ENCODE measurements around the gene FDXACB1. TPM values are rescaled to one million over a fixed set of nuclear protein-coding genes. Genes with fewer than 3 reads are reported as not detected.

FDXACB1 gene
- total and polyA plus RNA-seq, 9 of the 15 experiments (the other 6 are each of a cell fraction or from before 2014, with no cell fraction given): 3.2 to 7.5 (median 5.3) TPM

DNA sequence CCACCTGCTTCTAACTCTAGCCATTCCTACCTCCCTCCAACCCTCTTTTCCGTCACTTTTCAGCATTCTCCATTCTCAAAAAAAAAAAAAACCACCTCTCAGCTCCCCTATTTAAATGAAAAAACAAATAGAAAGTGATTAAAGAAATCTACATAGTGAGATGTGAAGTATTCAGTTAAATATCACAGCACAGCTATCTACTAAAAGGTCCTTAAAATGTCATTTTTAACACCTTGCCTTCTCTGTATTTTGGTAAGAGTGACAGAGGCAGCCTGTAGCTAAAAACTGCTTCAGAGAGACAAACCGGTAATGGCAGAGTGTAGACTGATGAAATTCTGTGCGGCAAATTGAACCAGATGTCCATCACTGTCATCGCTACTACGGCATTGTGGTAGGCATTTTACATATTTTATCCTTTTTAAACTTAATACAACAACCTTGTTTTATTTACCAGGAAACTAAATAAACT lies 7.2 kb downstream of the FDXACB1 start (continued):
- TF ChIP-seq ZNF551 (CRISPR knock-in tag; IDR thresholded peaks at IDR 0.05): no peak
- no peak for TF ChIP-seq NONO (IDR thresholded peaks at IDR 0.05; ENCODE audit: low read depth in 2 of 2, low read length in 1 of 2)
- TF ChIP-seq, protein P1, sequence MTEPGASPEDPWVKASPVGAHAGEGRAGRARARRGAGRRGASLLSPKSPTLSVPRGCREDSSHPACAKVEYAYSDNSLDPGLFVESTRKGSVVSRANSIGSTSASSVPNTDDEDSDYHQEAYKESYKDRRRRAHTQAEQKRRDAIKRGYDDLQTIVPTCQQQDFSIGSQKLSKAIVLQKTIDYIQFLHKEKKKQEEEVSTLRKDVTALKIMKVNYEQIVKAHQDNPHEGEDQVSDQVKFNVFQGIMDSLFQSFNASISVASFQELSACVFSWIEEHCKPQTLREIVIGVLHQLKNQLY (CRISPR knock-in tag; conservative IDR thresholded peaks at IDR 0.05): no peak
- 0 out of 2 replicates have a peak, but pooled peaks have one; percentile 5 for TF ChIP-seq MTA1 (IDR thresholded peaks at IDR 0.05; ENCODE audit: borderline replicate concordance)
- TF ChIP-seq MIER1 (IDR thresholded peaks at IDR 0.05; ENCODE audit: low read depth): no peak
- no peak for TF ChIP-seq TCF7L2 (IDR thresholded peaks at IDR 0.05; ENCODE audit: low read depth, low read length)
- TF ChIP-seq, protein P2, sequence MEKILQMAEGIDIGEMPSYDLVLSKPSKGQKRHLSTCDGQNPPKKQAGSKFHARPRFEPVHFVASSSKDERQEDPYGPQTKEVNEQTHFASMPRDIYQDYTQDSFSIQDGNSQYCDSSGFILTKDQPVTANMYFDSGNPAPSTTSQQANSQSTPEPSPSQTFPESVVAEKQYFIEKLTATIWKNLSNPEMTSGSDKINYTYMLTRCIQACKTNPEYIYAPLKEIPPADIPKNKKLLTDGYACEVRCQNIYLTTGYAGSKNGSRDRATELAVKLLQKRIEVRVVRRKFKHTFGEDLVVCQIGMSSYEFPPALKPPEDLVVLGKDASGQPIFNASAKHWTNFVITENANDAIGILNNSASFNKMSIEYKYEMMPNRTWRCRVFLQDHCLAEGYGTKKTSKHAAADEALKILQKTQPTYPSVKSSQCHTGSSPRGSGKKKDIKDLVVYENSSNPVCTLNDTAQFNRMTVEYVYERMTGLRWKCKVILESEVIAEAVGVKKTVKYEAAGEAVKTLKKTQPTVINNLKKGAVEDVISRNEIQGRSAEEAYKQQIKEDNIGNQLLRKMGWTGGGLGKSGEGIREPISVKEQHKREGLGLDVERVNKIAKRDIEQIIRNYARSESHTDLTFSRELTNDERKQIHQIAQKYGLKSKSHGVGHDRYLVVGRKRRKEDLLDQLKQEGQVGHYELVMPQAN (IDR thresholded peaks at IDR 0.05; ENCODE audit: borderline replicate concordance): 0 out of 2 replicates have a peak, but pooled peaks have one; percentile 19
- TF ChIP-seq, protein P3, sequence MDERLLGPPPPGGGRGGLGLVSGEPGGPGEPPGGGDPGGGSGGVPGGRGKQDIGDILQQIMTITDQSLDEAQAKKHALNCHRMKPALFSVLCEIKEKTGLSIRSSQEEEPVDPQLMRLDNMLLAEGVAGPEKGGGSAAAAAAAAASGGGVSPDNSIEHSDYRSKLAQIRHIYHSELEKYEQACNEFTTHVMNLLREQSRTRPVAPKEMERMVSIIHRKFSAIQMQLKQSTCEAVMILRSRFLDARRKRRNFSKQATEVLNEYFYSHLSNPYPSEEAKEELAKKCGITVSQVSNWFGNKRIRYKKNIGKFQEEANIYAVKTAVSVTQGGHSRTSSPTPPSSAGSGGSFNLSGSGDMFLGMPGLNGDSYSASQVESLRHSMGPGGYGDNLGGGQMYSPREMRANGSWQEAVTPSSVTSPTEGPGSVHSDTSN (CRISPR knock-in tag; IDR thresholded peaks at IDR 0.05; ENCODE audit: low read depth): no peak
- TF ChIP-seq, protein P3 (tag; conservative IDR thresholded peaks at IDR 0.05; ENCODE audit: low read depth): peak; percentile 5; the same call in 1 of the 2 replicates
- no peak for TF ChIP-seq NCOA4 (IDR thresholded peaks at IDR 0.05; ENCODE audit: partially characterized antibody)
- TF ChIP-seq MEIS2 (IDR thresholded peaks at IDR 0.05; ENCODE audit: partially characterized antibody): no peak
- no peak for TF ChIP-seq ZNF3 (CRISPR knock-in tag; IDR thresholded peaks at IDR 0.05)
- TF ChIP-seq ZNF639 (CRISPR knock-in tag; conservative IDR thresholded peaks at IDR 0.05 in 1 of 2, IDR thresholded peaks at IDR 0.05 in 1 of 2): peak in 1 of 2 experiments; percentile 26; a peak in 2 of 4 replicates

All from K562 (cell line).